DMS79 (cell line): ENCODE measurements around the gene TBCD.

ENCODE experiments used
- DNase-seq: peaks from one replicate; lab custom pipeline; 2025; lab: John Stamatoyannopoulos, UW

TBCD gene

DNA sequence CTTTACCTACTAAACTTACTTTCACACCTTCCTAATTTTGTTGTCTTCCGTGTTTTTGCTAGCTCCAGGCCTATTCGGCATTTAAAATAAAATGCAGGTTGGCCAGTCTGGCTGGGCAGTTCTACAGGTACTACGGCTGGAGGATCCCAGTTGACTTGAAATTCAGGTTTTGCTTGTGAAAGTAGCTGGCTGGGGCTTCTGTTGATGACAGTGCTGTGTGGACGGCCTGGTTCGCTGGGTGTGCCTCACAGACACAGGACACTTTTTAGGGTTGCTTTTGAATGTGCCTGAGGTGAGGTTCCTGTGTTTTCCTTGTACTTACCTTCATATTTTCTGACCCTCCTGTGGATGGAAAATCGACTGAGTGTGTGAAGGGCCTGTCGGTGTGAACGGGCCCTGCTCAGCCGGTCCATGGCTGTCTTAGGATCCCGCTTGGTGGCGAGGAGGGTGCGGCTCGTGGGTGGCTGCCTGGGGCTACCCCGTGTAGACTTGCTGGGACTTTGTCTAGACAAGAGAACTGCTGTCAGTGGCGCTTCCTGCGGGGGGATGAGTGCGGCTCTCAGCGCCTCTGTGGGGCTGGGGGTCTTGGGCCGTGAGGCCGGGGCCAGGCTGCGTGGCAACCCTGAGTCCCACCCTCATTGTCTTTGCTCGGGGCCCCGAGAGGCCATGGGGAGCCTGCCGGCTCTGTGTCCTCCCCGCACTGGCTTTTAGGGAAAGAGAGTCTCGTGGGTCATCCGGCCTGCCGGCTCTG, 106.7 kb downstream of the TBCD start:
- no peak for DNase-seq

DNA sequence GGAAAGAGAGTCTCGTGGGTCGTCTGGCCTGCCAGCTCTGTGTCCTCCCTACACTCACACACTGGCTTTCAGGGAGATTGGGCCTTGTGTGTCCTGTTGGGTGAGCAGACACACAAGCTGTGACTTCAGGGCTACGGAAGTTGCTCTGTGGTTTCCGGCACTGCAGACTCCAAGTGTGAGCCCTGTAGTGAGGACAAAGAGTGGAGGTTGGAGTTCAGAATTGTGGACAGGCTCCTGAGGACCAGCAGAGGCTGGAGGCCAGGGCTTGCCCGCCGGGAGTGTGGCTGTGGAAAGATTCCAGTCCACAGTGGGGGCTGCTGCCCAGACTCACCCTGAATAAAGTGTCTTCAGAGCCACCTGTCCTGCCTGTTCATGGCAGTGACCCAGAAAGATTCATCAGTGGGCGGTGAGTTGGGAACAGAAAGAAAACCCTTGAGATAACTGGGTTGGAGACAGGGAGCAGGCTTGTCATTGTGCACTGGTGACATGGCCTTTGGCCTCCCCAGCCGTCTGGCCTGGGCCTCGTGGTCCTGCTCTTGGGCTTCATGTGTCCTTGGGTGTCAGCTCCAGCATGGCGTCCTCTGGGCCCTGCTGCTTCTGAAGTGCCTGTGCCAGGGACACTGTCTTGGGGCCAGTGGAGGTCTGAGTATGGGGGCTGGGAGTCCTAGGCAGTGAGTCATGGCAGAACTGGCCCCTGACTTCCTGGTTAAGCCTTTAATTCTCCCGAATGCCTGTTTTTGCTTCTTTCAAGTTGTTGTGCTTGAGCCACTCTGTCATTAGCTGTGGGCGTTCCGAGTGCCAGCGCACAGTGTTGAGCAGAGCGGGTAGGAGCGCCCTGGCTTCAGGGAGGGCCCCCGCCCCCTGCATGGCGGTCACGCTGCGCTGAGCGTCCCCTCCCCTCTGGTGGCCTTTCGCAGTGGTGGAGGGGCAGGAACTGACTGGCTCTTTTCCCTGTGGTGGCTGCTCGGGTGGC, 107.9 kb downstream of the TBCD start:
- DNase-seq, result no peak

DNA sequence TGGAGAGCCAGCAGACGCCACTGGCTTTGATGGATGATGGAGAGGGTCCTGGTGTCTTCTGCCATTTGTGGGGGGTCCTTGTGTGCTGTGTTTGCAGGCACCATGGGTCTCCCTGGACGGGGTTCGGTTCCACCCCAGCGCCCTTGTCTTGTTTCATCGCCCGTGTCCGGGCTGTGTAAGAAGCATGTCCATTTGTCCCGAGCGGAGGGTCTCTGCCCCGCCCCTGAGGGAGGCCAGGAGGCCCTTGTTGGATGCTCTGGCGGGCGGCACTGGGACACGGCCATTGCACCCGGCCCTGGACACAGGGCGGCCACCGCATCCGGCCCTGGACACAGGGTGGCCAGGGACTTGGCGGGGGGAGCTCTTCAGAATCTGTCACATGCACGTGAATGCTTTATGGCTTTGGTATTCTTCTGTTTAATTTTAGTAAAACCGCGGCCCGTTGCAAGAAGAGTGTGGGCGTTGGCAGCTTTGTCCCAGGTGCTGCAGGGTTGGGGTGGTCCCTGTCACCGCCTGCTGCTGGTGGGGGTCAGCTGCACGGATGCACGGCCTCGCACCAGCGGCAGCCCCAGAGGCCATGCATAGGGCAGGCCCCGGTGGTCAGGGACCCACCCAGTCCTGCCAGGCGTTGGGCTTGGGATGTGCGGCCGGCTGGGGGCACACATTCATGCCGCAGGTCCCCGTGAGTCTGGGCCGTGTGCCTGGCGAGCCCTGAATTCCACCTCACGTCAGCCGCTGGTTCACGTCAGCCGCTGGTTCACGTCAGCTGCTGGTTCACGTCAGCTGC, 108.9 kb downstream of the TBCD start:
- DNase-seq, result no peak

DNA sequence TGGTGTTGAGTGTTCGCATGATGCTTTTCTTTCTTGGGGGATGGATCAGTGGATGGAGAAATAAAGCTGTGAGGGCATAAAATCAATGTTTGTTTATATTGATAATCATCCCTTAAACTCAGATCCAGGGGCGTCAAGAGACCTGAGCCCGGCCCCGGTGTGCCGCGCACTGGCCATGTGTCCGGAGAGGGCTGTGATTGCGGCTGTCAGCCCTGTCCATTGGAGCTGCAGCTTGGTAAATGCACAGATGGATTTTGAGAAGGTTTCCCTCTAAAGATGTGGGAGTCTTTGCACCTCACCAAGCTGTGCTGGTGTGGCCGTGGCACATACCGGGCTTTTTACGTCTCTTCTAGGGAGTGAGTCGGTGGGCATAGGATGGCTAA, 109.5 kb downstream of the TBCD start:
- DNase-seq, result no peak

DNA sequence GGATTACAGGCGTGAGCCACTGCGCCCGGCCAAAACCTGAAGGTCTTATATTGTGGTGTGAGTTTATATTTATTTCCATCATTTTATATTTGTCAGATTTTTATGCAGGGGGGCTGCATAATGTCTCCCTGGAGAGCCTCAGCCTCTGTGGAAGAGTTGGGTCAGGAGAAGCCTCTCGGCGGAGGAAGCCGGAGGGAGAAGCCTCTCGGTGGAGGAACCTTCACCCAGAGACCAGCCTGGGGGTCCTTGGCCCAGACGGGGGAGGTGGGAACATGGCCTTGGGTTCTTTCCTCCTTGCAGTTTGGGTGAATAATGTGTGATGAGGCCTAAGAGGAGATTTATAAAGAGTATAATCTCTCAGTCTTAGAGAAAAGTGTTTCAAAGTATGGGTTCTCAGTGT, 110.3 kb downstream of the TBCD start:
- DNase-seq, result no peak

DNA sequence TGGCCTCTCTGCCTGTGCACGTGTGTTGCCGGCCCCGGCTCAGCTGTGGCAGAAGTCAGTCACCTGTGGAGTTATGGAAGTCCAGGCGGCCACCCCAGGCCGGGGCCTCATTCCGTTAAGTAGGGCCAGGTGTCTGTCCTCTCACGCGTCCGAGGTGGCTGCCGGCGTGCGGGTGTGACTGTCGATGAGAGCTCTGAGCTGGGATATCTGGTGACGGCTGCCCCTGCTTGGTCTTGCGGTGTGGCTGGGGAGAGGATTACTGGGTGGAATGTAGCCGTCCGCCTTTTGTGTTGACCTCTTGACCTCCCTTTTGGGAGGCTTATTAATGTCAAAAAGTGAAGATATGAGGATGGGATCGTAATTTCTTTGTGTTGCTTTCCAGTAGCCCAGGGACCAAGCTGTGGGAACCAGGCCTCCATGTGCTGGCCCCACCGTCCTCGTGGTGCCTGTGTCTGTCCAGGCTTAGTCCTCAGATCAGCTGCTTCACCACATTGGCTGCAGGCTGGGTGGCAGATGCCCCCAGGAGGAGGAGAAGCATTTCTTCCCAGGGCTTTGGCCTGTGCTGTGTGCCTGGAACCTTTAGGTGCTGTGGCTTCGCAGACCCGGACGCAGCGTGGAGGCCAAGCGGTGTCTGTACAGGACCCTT, 111.0 kb downstream of the TBCD start:
- no peak for DNase-seq

DNA sequence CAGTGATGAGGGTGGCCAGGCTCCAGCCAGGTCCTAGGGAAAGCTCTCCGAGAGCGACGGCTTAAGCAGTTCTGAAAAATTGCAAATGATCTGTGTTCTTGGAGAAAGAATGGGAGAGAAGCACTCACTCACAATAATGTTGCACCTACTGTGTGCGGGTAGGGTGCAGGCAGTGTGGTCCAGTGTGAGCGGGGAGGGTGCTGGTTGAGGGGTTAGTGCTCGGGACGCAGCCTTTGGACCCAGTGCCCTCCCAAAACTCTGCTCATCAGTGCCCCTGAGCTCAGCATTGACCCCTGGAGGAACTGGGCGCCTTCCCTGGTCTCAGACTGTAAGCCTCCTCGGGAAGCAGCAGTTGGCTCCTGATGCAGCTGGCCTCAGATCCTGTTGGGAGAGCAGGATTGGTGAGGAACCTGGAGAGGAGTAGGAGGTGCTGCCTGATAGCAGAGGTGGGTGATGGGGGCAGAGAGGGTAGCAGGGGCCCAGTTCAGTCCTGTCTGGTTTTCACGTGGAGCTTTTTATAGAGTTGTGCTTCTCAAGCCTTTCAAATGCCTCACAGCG, 111.6 kb downstream of the TBCD start:
- no peak for DNase-seq

DNA sequence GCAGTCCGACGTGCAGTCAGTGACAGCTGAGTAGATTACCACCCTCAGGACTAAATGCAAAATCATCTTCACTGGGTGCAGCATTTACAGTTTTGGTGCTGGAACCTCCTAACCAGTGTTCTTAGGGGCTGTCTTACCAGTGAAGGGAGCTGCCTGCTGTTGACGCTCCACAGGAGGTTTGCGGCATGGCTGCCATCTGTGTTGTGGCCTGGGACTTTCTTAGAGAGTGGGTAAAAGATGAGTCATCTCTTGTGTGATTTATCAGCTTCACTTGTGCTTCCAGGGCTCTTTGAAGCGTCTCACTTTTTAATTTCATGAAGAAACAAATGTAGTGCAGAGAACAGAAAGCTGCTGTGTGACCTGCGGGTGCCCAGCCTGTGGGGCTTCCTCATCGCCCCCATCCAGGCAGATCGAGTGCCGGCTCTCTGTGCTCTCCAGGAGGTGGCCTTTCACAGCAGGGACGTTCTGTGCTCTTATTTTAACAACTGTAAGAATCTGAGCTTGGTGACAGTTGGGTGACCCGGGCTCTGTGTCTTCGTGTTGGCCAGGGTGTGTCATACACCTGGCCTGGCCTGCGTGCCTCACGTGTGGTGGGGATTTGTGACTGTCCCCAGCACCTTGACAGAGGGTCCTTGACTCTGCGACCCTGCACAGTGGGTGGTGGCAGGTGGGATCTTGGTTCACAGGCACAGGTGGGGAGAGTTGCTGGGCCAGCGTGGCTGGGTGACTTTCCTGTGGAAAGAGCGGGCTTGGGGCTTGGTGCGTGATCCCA, 112.3 kb downstream of the TBCD start:
- DNase-seq, result no peak

DNA sequence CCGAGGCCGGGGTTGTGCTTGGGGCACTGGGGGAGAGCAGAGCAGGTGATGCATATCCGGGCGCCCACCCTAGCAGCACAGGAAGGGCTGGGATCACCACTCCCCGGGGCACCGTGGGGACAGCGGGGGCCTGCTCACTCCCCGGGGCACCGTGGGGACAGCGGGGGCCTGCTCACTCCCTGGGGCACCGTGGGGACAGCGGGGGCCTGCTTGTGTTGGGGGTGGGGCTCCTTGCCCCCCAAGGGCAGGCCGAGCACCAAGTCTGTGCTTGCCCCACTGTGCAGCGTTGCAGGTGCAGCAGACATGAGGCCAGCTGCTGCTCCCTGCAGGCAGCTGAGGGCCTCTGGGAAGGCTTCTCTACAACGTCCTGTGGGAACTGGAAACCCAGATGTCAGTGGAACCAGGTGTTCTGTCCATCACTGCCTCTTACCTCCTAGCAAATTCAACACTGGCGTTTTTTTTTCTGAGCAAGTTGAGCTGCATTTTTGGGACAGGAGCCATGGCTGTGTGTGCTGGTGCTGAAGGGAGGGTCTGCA, 112.9 kb downstream of the TBCD start:
- no peak for DNase-seq

DNA sequence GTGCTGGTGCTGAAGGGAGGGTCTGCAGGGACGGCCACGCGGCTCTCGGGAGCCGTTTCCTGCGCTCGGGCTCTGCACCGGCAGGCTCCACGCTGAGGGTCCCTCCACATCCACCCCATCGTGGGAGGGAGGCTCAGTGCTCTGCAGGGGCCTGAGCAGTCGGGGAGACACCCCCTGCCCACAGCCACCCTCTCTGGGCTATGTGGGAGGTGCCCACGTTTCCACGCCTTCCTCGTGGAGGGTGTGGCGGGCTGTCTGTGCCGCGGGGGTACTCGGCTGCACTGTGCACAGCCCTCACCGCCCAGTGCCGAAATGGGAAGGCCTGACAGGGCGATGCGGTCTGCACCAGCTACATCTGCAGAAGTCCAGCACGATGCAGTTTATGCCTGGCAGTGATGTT, 113.4 kb downstream of the TBCD start:
- DNase-seq, result no peak

DNA sequence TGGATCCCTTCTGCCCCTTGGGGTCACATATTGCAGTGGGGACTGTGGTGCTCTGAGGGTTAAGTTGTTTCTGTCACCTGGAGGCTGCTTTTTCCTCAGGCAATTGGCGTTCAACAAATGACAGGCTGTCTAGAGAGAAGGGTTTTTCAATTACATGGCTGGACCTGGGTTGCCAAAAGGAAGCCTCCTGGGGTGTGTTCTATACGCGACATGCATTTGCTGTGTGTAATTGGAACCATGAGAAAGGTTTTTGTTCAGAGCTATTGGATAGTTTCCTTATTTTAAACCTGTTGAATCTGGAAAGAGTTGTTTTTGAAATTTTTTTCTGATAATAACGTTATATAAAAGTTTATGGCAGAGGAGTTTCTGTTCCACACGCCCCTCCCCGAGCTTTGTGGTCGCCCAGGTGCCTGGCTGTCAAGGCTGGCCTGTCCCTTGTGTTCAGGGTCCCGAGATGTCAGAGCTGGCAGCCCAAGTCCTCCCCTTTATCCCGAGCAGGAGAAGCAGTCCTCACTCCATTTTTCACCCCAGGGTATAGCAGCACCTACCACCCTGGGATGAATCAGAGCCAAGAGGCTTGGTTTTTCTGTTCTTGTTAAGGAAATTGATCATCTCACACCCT, 114.0 kb downstream of the TBCD start:
- no peak for DNase-seq

DNA sequence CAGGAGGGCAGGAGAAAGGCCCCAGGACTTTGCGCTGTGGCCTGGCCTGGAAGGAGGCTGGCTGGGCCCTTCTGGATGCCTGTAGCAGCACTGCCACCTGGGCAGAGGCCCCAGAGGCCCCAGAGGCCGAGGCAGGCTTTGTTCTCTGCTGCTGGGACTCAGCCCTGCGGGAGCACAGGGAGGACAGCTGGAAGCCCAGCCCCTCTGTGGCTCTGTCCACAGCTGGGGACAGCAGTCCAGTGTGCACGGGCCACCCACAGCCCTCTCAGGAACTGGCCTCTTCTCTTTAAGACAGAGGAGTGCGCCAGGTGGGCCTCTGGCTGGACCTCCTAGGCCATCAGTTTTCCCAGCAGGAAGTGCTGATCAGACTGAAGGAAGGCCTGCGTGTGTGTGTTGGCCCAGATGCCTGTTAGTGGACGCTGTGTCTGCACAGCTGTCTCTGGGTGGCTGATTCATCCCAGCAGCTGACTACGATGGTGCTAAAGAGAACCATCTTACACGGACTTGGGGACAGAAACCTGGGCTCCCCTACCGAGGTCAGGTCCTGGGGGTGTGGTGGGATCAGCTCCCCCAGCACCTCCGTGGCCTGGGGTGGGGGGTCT, 114.8 kb downstream of the TBCD start:
- DNase-seq, result no peak

DNA sequence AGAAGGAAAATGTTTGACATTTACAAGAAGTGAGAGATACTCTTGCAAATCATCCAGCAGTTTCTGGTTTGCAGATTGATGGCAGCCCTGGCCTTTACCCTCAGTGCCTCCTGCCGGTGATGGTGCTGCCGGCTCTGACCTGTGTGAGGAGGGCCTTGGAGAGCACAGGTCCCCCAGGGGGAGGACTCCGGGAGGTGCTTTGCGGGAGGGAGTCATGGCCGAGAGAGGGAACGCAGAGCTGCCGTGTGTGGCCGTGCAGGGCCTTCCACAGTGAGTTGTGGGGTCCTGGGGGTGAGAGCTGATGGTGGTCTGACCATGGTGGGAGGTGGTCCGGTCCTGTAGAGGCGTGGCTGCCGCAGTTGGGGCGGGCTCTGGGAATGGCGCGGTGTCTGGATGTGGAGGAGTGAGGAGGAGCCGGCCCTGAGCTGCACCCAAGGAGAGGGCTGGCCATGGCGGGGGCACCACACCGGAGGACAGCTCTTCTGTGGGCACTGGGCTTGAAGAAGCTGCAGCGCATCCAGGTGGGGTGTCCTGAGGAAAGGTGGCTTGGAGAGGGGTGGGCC, 116.0 kb downstream of the TBCD start:
- DNase-seq, result no peak

DNA sequence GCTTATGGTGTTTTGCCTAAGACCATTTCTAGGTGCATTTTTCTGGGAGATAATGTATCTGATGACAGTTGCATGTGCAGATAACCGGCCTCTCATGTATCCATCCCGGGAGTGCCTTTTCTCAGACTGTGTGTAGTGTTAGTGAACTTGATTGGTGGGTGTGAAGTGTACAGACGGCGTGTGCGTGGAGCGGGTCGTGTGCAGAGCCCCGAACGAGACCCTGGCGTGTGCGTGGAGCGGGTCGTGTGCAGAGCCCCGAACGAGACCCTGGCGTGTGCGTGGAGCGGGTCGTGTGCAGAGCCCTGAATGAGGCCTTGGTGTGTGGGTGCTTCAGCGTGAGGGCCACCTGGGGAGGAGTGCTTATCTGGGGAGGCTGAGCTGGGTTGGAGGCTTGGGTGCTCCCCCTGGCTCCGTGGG, 116.9 kb downstream of the TBCD start:
- DNase-seq, result no peak

DNA sequence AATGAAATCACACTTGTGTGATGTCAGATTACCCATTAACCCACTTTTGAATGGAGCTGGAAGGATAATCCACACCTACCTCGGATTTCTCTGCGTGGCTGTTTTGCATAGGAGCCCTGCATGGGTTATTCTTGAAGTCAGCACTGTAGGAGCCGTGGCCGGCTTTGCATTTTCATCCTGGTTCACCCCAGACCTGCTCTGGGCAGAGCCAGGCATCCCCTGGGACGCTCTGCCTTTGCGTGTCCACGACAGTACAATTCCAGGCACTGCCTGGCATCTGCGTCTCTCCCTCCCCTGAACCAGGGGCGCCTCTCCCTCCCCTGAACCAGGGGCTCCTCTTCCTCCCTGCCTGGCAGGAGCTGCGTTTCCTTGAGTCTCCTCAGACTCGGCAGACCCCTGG, 117.7 kb downstream of the TBCD start:
- no peak for DNase-seq

DNA sequence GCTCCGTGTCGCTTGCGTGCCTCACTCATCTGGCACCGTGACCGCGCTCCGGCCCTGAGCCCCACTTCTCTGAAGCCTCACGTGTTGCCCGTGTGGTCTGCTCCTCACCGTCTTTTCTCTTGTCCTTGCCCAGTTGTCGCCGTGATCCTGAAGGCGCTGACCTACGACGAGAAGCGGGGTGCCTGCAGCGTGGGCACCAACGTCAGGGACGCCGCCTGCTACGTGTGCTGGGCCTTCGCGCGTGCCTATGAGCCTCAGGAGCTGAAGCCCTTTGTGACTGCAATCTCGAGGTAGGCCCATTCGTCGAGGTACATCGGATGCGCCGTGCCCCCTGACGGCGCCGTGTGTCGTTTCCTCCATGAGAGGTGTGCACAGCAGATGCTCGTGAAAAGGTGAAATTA, 118.2 kb downstream of the TBCD start:
- no peak for DNase-seq

DNA sequence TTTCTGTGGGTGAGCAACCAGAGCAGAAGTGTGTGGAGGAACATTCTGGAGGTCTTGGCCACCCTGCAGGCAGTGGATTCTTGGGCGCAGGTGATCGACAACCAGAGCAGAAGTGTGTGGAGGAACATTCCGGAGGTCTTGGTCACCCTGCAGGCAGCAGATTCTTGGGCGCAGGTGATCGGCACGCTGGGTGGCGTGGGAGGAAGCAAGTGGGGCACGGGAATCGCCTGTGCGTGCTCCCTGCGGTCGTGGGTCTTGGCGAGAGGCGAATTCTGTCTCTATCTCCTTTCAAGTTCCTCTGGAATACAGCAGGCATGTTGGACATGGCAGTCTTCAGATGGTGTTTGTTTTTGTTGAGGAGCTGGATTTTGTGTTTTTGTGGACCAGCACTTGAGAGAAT, 118.7 kb downstream of the TBCD start:
- no peak for DNase-seq

DNA sequence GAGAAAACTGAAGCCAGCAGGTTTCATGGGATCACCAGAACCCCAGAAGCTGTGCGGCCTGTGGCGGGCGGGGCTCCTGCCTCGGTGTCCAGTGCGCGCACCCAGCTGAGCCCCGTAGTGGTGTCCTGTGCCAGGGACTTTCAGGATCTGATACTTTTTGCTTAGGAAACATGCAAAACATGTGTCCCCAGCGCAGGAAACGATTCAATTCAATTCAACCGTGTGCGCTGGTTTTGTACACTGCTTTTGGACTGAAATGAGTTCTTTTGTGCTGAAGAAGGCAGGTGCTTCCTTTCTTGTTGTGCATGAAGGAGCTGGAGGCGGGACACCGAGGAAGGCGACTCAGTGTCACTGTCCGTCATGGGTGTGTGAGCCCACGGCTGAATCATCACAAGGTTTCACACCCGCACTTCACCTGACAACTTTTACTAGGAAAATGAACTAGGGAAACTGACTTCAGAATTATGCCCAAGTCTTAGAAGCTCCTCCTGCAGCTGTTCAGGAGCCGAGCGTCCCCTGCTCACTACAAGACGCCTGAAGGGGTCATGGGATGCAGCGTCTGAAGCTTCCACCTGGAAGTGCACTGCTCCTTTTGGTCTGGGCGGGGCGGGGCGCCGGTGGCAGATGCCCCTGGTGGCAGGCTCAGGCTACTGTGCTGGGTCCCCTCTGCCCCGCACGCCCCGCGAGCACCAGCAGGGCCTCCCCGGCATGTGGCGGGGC, 119.4 kb downstream of the TBCD start:
- DNase-seq, result no peak
